GM23338 (cell line): Measurements from ENCODE around the gene CALHM2. TPM values are rescaled to one million over a fixed set of nuclear protein-coding genes. Genes with fewer than 3 reads are reported as not detected.

Source experiments
- ATAC-seq: fragments of 200-7000 bp; cut with Tn5 transposase; 3 replicates; pipeline ENCODE4 v1.9.1; 2020
- DNase-seq: peaks from one replicate; pipeline ENCODE4 v3.0.0-alpha.2; 2015; ENCODE audit warnings: low spot score
- H2AFZ ChIP-seq: fragments of 200-600 bp; sonication (generic); 2 replicates; pipeline ENCODE4 v1.8.0; 2016; ENCODE audit warnings: antibody characterized with exemption, mild to moderate bottlenecking, moderate library complexity
- H3F3A ChIP-seq: fragments of 200-600 bp; sonication (generic); replicated peaks from 2 replicates; pipeline ENCODE4 v1.8.0; 2017; ENCODE audit warnings: antibody characterized with exemption, mixed run types, low read depth
- H3K27ac ChIP-seq: fragments of 200-600 bp; sonication (generic); 2 replicates; pipeline ENCODE4 v1.6.1; 2016; ENCODE audit warnings: low read depth
- H3K27me3 ChIP-seq: fragments of 200-600 bp; sonication (generic); 2 replicates; pipeline ENCODE4 v1.8.0; 2016; ENCODE audit warnings: mild to moderate bottlenecking, mixed run types, moderate library complexity; ENCODE audit not compliant: insufficient read depth
- H3K36me3 ChIP-seq: fragments of 200-600 bp; sonication (generic); 2 replicates; pipeline ENCODE4 v1.8.0; 2016; ENCODE audit warnings: mild to moderate bottlenecking; ENCODE audit not compliant: insufficient read depth
- H3K4me1 ChIP-seq: fragments of 200-600 bp; sonication (generic); 2 replicates; pipeline ENCODE4 v1.8.0; 2016; ENCODE audit warnings: mild to moderate bottlenecking, moderate library complexity; ENCODE audit not compliant: insufficient read depth
- H3K4me2 ChIP-seq: fragments of 200-600 bp; sonication (generic); 2 replicates; pipeline ENCODE4 v1.7.1; 2017; ENCODE audit warnings: mixed run types
- H3K4me3 ChIP-seq: fragments of 200-600 bp; sonication (generic); 2 replicates; pipeline ENCODE4 v1.6.1; 2016; ENCODE audit warnings: mixed run types
- H3K79me2 ChIP-seq: fragments of 200-600 bp; sonication (generic); replicated peaks from 2 replicates; pipeline ENCODE4 v1.8.0; 2017; ENCODE audit warnings: mild to moderate bottlenecking; ENCODE audit not compliant: insufficient read depth
- H3K9me2 ChIP-seq: fragments of 200-600 bp; sonication (generic); 2 replicates; pipeline ENCODE4 v1.8.0; 2017; ENCODE audit not compliant: insufficient read depth
- H4K20me1 ChIP-seq: fragments of 200-600 bp; sonication (generic); replicated peaks from 2 replicates; pipeline ENCODE4 v1.8.0; 2017; ENCODE audit warnings: mild to moderate bottlenecking; ENCODE audit not compliant: insufficient read depth
- H3K27ac Mint-ChIP-seq: 2 replicates; pipeline ENCODE4 v1.8.0; 2020; ENCODE audit warnings: inconsistent platforms, mild to moderate bottlenecking, moderate library complexity, mixed read lengths
- H3K27me3 Mint-ChIP-seq: 3 replicates; pipeline ENCODE4 v1.8.0; 2022; ENCODE audit warnings: low read depth, mild to moderate bottlenecking, moderate library complexity, mixed read lengths, inconsistent platforms; ENCODE audit not compliant: insufficient read depth, poor library complexity
- H3K36me3 Mint-ChIP-seq: 3 replicates; pipeline ENCODE4 v1.8.0; 2021; ENCODE audit warnings: low read depth, mild to moderate bottlenecking, inconsistent platforms, moderate library complexity, mixed read lengths
- H3K4me1 Mint-ChIP-seq: 3 replicates; pipeline ENCODE4 v1.8.0; 2020; ENCODE audit warnings: mild to moderate bottlenecking, inconsistent platforms, mixed read lengths
- H3K4me3 Mint-ChIP-seq: 3 replicates; pipeline ENCODE4 v1.8.0; 2021; ENCODE audit warnings: moderate library complexity, mild to moderate bottlenecking, inconsistent platforms, mixed read lengths
- H3K9me3 Mint-ChIP-seq: 3 replicates; pipeline ENCODE4 v1.8.0; 2020; ENCODE audit warnings: moderate library complexity, mild to moderate bottlenecking, inconsistent platforms, mixed read lengths
- EZH2 ChIP-seq: fragments of 200-600 bp; sonication (generic); IDR thresholded peaks from one replicate; pipeline ENCODE4 v1.8.0; 2017; ENCODE audit warnings: antibody characterized with exemption, mild to moderate bottlenecking, low read depth; ENCODE audit not compliant: unreplicated experiment
- EZH2phosphoT487 ChIP-seq: fragments of 200-600 bp; sonication (generic); IDR thresholded peaks from one replicate; pipeline ENCODE4 v1.8.1; 2018; ENCODE audit warnings: antibody characterized with exemption; ENCODE audit not compliant: unreplicated experiment
- POLR2AphosphoS5 ChIP-seq: IDR thresholded peaks from 2 replicates; pipeline ENCODE4 v1.6.1; 2016; ENCODE audit warnings: antibody characterized with exemption, low read depth
- STAT1 ChIP-seq: IDR thresholded peaks from one replicate; pipeline ENCODE4 v1.6.1; 2016; ENCODE audit warnings: antibody characterized with exemption; ENCODE audit not compliant: unreplicated experiment
- ZNF331 ChIP-seq: fragments of 250-450 bp; sonication (Bioruptor Pico); IDR thresholded peaks from 2 replicates; pipeline ENCODE4 v1.5.0; 2020; ENCODE audit warnings: low read depth, mild to moderate bottlenecking, moderate library complexity
- polyA plus RNA-seq: library from polyadenylated mRNA; unstranded; fragments of >200 nt; fragmentation: Nextera tagmentation; extraction: Ambion mirVana; gene quantifications from 2 replicates; pipeline ENCODE4 v1.2.1, GENCODE V29; 2016
- total RNA-seq: library from RNA; depleted of rRNA; stranded (reverse); fragments of >200 nt; shearing (Covaris generic); gene quantifications from 2 replicates; pipeline ENCODE4 v1.2.3, GENCODE V29; 2014
- TF ChIP-seq, protein P1 (sequence below): fragments of 250-450 bp; sonication (Bioruptor Pico); IDR thresholded peaks from 2 replicates; pipeline ENCODE4 v1.5.0; 2020; ENCODE audit warnings: mild to moderate bottlenecking, moderate library complexity
- TF ChIP-seq, protein P2 (sequence below), 2 experiments: fragments of 200-600 bp in 1 of 2; sonication (generic) in 1 of 2; conservative IDR thresholded peaks; 2 replicates each; pipeline versions ENCODE4 v1.5.1 to v1.6.1; 2016 to 2017; ENCODE audit warnings: antibody characterized with exemption in 2 of 2, low read depth in 2 of 2, mild to moderate bottlenecking in 2 of 2, moderate library complexity in 1 of 2
- TF ChIP-seq, protein P3 (sequence below): IDR thresholded peaks from 2 replicates; pipeline ENCODE4 v1.6.1; 2016; ENCODE audit warnings: antibody characterized with exemption

The CALHM2 gene
- total and polyA plus RNA-seq, 2 experiments from 2014 or later: 2.1 to 2.2 TPM

DNA sequence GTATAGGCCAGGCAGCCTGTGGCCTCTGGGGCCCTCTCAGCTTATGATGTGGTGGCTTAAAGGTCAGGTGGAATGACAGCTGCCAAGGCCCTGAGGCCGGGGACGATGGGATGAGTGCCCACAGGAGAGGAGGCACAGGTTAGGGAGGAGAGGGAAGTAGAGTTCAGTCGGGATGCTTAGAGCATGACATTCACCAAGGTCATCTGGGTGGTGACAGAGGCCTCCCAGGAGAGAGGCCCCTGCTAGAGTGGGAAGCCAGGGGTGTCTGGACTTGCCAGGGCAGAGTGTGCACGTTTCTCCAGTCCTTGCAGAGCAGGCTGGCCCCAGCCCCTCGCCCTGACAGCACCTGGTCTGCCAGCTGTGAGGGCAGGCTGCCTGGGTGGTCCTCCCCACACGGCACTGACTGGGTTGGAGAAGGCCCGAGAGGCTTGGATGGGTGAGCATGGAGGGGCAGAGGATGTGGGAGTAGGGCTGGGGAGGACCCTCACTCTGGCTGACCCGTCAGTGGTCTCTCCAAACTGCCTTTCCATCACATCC is 5.1 kb upstream of the CALHM2 start:
- H3K4me3 Mint-ChIP-seq: no peak overlapping the region

More for the DNA sequence above, 5.1 kb upstream of the CALHM2 start:
- H3K27me3 ChIP-seq: no peaks in the 10 kb centered on the region
- no peaks in the 10 kb centered on the region; the same call in 2 of the 3 replicates for H3K9me3 Mint-ChIP-seq
- H3K36me3 Mint-ChIP-seq: no peaks in the 10 kb centered on the region; the same call in 2 of the 3 replicates
- no peak for DNase-seq
- no peaks in the 10 kb centered on the region for H3K36me3 ChIP-seq
- no peaks in the 10 kb centered on the region for H4K20me1 ChIP-seq
- no peaks in the 10 kb centered on the region for H3F3A ChIP-seq
- H3K4me1 ChIP-seq: no peaks in the 10 kb centered on the region; the same call in 1 of the 2 replicates
- H3K9me2 ChIP-seq: no peaks in the 10 kb centered on the region
- no peak overlapping the region for H3K4me3 ChIP-seq
- no peak overlapping the region for H3K4me2 ChIP-seq
- no peak overlapping the region for H2AFZ ChIP-seq
- TF ChIP-seq STAT1 (no peak), POLR2AphosphoS5 (no peak), ZNF331 (CRISPR knock-in tag) (no peak), EZH2 (no peak), EZH2phosphoT487 (no peak)
- TF ChIP-seq, protein P1, sequence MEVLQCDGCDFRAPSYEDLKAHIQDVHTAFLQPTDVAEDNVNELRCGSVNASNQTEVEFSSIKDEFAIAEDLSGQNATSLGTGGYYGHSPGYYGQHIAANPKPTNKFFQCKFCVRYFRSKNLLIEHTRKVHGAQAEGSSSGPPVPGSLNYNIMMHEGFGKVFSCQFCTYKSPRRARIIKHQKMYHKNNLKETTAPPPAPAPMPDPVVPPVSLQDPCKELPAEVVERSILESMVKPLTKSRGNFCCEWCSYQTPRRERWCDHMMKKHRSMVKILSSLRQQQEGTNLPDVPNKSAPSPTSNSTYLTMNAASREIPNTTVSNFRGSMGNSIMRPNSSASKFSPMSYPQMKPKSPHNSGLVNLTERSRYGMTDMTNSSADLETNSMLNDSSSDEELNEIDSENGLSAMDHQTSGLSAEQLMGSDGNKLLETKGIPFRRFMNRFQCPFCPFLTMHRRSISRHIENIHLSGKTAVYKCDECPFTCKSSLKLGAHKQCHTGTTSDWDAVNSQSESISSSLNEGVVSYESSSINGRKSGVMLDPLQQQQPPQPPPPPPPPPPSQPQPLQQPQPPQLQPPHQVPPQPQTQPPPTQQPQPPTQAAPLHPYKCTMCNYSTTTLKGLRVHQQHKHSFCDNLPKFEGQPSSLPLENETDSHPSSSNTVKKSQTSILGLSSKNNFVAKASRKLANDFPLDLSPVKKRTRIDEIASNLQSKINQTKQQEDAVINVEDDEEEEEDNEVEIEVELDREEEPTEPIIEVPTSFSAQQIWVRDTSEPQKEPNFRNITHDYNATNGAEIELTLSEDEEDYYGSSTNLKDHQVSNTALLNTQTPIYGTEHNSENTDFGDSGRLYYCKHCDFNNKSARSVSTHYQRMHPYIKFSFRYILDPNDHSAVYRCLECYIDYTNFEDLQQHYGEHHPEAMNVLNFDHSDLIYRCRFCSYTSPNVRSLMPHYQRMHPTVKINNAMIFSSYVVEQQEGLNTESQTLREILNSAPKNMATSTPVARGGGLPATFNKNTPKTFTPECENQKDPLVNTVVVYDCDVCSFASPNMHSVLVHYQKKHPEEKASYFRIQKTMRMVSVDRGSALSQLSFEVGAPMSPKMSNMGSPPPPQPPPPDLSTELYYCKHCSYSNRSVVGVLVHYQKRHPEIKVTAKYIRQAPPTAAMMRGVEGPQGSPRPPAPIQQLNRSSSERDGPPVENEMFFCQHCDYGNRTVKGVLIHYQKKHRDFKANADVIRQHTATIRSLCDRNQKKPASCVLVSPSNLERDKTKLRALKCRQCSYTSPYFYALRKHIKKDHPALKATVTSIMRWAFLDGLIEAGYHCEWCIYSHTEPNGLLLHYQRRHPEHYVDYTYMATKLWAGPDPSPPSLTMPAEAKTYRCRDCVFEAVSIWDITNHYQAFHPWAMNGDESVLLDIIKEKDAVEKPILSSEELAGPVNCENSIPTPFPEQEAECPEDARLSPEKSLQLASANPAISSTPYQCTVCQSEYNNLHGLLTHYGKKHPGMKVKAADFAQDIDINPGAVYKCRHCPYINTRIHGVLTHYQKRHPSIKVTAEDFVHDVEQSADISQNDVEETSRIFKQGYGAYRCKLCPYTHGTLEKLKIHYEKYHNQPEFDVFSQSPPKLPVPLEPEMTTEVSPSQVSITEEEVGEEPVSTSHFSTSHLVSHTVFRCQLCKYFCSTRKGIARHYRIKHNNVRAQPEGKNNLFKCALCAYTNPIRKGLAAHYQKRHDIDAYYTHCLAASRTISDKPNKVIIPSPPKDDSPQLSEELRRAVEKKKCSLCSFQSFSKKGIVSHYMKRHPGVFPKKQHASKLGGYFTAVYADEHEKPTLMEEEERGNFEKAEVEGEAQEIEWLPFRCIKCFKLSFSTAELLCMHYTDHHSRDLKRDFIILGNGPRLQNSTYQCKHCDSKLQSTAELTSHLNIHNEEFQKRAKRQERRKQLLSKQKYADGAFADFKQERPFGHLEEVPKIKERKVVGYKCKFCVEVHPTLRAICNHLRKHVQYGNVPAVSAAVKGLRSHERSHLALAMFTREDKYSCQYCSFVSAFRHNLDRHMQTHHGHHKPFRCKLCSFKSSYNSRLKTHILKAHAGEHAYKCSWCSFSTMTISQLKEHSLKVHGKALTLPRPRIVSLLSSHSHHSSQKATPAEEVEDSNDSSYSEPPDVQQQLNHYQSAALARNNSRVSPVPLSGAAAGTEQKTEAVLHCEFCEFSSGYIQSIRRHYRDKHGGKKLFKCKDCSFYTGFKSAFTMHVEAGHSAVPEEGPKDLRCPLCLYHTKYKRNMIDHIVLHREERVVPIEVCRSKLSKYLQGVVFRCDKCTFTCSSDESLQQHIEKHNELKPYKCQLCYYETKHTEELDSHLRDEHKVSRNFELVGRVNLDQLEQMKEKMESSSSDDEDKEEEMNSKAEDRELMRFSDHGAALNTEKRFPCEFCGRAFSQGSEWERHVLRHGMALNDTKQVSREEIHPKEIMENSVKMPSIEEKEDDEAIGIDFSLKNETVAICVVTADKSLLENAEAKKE: no peak
- TF ChIP-seq, protein P2, sequence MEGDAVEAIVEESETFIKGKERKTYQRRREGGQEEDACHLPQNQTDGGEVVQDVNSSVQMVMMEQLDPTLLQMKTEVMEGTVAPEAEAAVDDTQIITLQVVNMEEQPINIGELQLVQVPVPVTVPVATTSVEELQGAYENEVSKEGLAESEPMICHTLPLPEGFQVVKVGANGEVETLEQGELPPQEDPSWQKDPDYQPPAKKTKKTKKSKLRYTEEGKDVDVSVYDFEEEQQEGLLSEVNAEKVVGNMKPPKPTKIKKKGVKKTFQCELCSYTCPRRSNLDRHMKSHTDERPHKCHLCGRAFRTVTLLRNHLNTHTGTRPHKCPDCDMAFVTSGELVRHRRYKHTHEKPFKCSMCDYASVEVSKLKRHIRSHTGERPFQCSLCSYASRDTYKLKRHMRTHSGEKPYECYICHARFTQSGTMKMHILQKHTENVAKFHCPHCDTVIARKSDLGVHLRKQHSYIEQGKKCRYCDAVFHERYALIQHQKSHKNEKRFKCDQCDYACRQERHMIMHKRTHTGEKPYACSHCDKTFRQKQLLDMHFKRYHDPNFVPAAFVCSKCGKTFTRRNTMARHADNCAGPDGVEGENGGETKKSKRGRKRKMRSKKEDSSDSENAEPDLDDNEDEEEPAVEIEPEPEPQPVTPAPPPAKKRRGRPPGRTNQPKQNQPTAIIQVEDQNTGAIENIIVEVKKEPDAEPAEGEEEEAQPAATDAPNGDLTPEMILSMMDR (conservative IDR thresholded peaks at IDR 0.05; ENCODE audit: low read depth in 2 of 2): no peak
- TF ChIP-seq, protein P3, sequence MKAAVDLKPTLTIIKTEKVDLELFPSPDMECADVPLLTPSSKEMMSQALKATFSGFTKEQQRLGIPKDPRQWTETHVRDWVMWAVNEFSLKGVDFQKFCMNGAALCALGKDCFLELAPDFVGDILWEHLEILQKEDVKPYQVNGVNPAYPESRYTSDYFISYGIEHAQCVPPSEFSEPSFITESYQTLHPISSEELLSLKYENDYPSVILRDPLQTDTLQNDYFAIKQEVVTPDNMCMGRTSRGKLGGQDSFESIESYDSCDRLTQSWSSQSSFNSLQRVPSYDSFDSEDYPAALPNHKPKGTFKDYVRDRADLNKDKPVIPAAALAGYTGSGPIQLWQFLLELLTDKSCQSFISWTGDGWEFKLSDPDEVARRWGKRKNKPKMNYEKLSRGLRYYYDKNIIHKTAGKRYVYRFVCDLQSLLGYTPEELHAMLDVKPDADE: no peak
- peaks cover 6% of the 10 kb centered on the region for H3K4me1 Mint-ChIP-seq
- no peak overlapping the region for H3K27ac Mint-ChIP-seq
- no peak for ATAC-seq
- H3K27me3 Mint-ChIP-seq: peaks cover 27% of the 10 kb centered on the region
- no peaks in the 10 kb centered on the region for H3K79me2 ChIP-seq
- no peak overlapping the region for H3K27ac ChIP-seq
